H1 (cell line): ENCODE data around the gene CNTNAP1. TPM values are rescaled to one million over a fixed set of nuclear protein-coding genes. Genes with fewer than 3 reads are reported as not detected.

ENCODE experiments used
- CBX5 ChIP-seq: fragments of 300-800, 300-1000 bp; sonication (generic); IDR thresholded peaks from 2 replicates; pipeline ENCODE4 v1.7.1; 2016; ENCODE audit warnings: antibody characterized with exemption, low read length, low read depth
- POLR2A ChIP-seq, 2 experiments: IDR thresholded peaks; 1 replicate in 1 of 2; 2 replicates in 1 of 2; pipeline ENCODE4 v1.6.1; 2011; ENCODE audit warnings: low read depth in 2 of 2, low read length in 2 of 2, mild to moderate bottlenecking in 2 of 2; ENCODE audit errors: control extremely low read depth in 1 of 2
- SAP30 ChIP-seq: fragments of 300-600 bp; sonication (generic); IDR thresholded peaks from 2 replicates; pipeline ENCODE4 v1.7.1; 2012; ENCODE audit warnings: low read length, moderate library complexity, mild to moderate bottlenecking, inconsistent platforms; ENCODE audit not compliant: insufficient read depth, insufficient replicate concordance
- SP1 ChIP-seq: IDR thresholded peaks from 2 replicates; pipeline ENCODE4 v1.6.1; 2011; ENCODE audit warnings: low read depth, low read length
- TAF1 ChIP-seq: IDR thresholded peaks from 2 replicates; pipeline ENCODE4 v1.6.1; 2011; ENCODE audit warnings: mild to moderate bottlenecking, low read depth, low read length
- TCF12 ChIP-seq: IDR thresholded peaks from 2 replicates; pipeline ENCODE4 v1.6.1; 2011; ENCODE audit warnings: low read depth, mild to moderate bottlenecking, low read length
- polyA plus RNA-seq, 7 experiments: library from polyadenylated mRNA; depleted of rRNA in 3 of 7; stranded (reverse) in 5 of 7; unstranded in 2 of 7; fragments of >200 nt in 5 of 7; fragments of 200-250 nt in 2 of 7; gene quantifications; 1 replicate in 5 of 7; 2 replicates in 1 of 7; 4 replicates in 1 of 7; pipeline versions ENCODE4 v1.2.1 to v1.2.3, GENCODE V29; 2011 to 2013; ENCODE audit warnings: missing spikeins in 2 of 7, mixed read lengths in 2 of 7
- total RNA-seq: library from RNA; stranded (reverse); fragmentation: NEBNext Ultra II Directional; extraction: Animal tissue kit (Norgen Biotek cat#: 25700); gene quantifications from 2 replicates; pipeline ENCODE4 v1.2.1, GENCODE V29; 2021
- TF ChIP-seq, protein P1 (sequence below): IDR thresholded peaks from 2 replicates; pipeline ENCODE4 v1.6.1; 2012; ENCODE audit warnings: low read length, inconsistent platforms

CNTNAP1 gene
- total and polyA plus RNA-seq, 2 of the 8 experiments (the other 6 are each of a cell fraction or from before 2014, with no cell fraction given): 4.7 to 10.0 TPM

DNA sequence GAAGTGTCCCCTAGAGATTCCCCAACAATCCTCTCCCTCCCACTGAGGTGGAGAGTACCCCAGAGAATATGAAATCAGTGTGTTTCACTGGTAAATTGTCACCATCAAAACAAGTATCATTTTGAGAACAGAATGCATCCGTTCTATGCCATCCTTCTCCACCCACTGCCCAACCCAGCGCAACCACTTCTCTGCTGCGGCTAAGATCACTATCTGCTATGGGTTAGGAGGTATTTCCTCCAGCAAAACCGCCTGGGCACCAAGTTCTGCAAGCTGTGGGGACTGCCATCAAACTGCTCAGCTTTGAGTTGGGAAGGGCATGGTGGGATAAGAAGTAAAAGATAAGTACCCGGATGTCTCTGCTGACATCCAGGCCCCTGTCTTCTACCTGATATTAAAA, 24.4 kb downstream of the CNTNAP1 start (continued):
- TF ChIP-seq, protein P1, sequence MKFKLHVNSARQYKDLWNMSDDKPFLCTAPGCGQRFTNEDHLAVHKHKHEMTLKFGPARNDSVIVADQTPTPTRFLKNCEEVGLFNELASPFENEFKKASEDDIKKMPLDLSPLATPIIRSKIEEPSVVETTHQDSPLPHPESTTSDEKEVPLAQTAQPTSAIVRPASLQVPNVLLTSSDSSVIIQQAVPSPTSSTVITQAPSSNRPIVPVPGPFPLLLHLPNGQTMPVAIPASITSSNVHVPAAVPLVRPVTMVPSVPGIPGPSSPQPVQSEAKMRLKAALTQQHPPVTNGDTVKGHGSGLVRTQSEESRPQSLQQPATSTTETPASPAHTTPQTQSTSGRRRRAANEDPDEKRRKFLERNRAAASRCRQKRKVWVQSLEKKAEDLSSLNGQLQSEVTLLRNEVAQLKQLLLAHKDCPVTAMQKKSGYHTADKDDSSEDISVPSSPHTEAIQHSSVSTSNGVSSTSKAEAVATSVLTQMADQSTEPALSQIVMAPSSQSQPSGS: no peak
- no peak for TF ChIP-seq SAP30
- no peak for TF ChIP-seq TAF1
- TF ChIP-seq CBX5: no peak
- no peak for TF ChIP-seq TCF12
- TF ChIP-seq POLR2A (IDR thresholded peaks at IDR 0.05; ENCODE audit: control extremely low read depth in 1 of 2, low read depth in 2 of 2, low read length in 2 of 2): no peak
- no peak for TF ChIP-seq SP1
